OCI-LY3 (cell line): ENCODE results near the gene CAMKMT.
A peak's percentile ranks its signal among the peaks of the same experiment; 100 is the strongest.

Source experiments
- H2AFZ ChIP-seq: fragments of 200-600, 300-600 bp; shearing (Covaris generic); 2 replicates; pipeline ENCODE4 v1.6.0; 2014; ENCODE audit warnings: antibody characterized with exemption, low read depth, low read length
- H3K27ac ChIP-seq: fragments of 200-600, 300-600 bp; sonication (generic); 2 replicates; pipeline ENCODE4 v1.5.1; 2014; ENCODE audit warnings: mild to moderate bottlenecking, low read length, moderate library complexity, mixed read lengths
- H3K27me3 ChIP-seq: fragments of 200-600, 300-600 bp; sonication (generic); 2 replicates; pipeline ENCODE4 v1.6.1; 2014; ENCODE audit warnings: low read depth, low read length, mixed read lengths
- H3K36me3 ChIP-seq: fragments of 200-600, 300-600 bp; sonication (generic); replicated peaks from 2 replicates; pipeline ENCODE3; 2014; ENCODE audit warnings: low read depth, low read length, mixed read lengths
- H3K4me1 ChIP-seq: fragments of 300-600, 200-600 bp; sonication (generic); 2 replicates; pipeline ENCODE4 v1.6.1; 2014; ENCODE audit warnings: low read length, mixed read lengths
- H3K4me2 ChIP-seq: fragments of 200-600, 300-600 bp; sonication (generic); 2 replicates; pipeline ENCODE4 v1.6.1; 2014; ENCODE audit warnings: low read length, mixed read lengths
- H3K4me3 ChIP-seq: fragments of 300-600, 200-600 bp; sonication (generic); 2 replicates; pipeline ENCODE4 v1.5.1; 2014; ENCODE audit warnings: antibody characterized with exemption, mild to moderate bottlenecking, low read length, moderate library complexity
- H3K79me2 ChIP-seq: fragments of 300-600, 200-600 bp; shearing (Covaris generic); 2 replicates; pipeline ENCODE4 v1.6.1; 2014; ENCODE audit warnings: mild to moderate bottlenecking, low read length, mixed read lengths
- H3K9ac ChIP-seq: fragments of 300-600, 200-600 bp; shearing (Covaris generic); 2 replicates; pipeline ENCODE4 v1.6.0; 2014; ENCODE audit warnings: mild to moderate bottlenecking, low read length, moderate library complexity
- H3K9me3 ChIP-seq: fragments of 200-600, 300-600 bp; shearing (Covaris generic); 2 replicates; pipeline ENCODE4 v1.6.1; 2014; ENCODE audit warnings: low read length, mixed read lengths; ENCODE audit not compliant: insufficient read depth
- H4K20me1 ChIP-seq: fragments of 200-600, 300-600 bp; sonication (generic); 2 replicates; pipeline ENCODE4 v1.6.1; 2016; ENCODE audit warnings: low read length, mixed read lengths; ENCODE audit not compliant: insufficient read depth
- CTCF ChIP-seq: fragments of 200-600, 300-600 bp; sonication (generic); IDR thresholded peaks from 2 replicates; pipeline ENCODE4 v1.5.1; 2014; ENCODE audit warnings: antibody characterized with exemption, low read length, low read depth
- EZH2phosphoT487 ChIP-seq: fragments of 200-600 bp; shearing (Covaris generic); IDR thresholded peaks from 2 replicates; pipeline ENCODE4 v1.6.1; 2018; ENCODE audit warnings: antibody characterized with exemption, mixed run types, low read depth

CAMKMT gene

GRCh38 chr2:44335806-44336538 is 25.8 kb upstream of the CAMKMT start:
- Histone ChIP-seq H3K4me2 (no peak overlapping the region), H3K36me3 (peaks cover 34% of the 10 kb centered on the region), H3K9me3 (no peaks in the 10 kb centered on the region), H3K27me3 (no peaks in the 10 kb centered on the region), H3K79me2 (no peaks in the 10 kb centered on the region), H3K4me3 (no peak overlapping the region), H2AFZ (no peak overlapping the region), H3K27ac (no peak overlapping the region), H3K9ac (no peak overlapping the region), H3K4me1 (no peaks in the 10 kb centered on the region), H4K20me1 (no peaks in the 10 kb centered on the region)
- no peak for TF ChIP-seq CTCF
- TF ChIP-seq EZH2phosphoT487 = no peak

GRCh38 chr2:44342854-44343253 is 18.9 kb upstream of the CAMKMT start:
- peaks cover 13% of the 10 kb centered on the region for H3K36me3 ChIP-seq
- no peaks in the 10 kb centered on the region for H4K20me1 ChIP-seq
- H3K27ac ChIP-seq = no peak overlapping the region
- no peaks in the 10 kb centered on the region for H3K79me2 ChIP-seq
- H3K4me3 ChIP-seq = no peak overlapping the region
- H3K27me3 ChIP-seq = no peaks in the 10 kb centered on the region
- no peak overlapping the region for H3K4me2 ChIP-seq
- TF ChIP-seq CTCF (peak; percentile 58), EZH2phosphoT487 (no peak)
- H3K9me3 ChIP-seq = no peaks in the 10 kb centered on the region
- no peak overlapping the region for H2AFZ ChIP-seq
- no peak overlapping the region for H3K9ac ChIP-seq
- no peaks in the 10 kb centered on the region for H3K4me1 ChIP-seq

- TF ChIP-seq EZH2phosphoT487 = no peak
- TF ChIP-seq CTCF = no peak
These were observed 14.2 kb upstream of the CAMKMT start for GRCh38 chr2:44347526-44347925.

GRCh38 chr2:44348400-44348799 is 13.3 kb upstream of the CAMKMT start:
- Histone ChIP-seq H3K27ac (no peak overlapping the region), H3K9ac (no peak overlapping the region), H3K4me3 (no peak overlapping the region), H3K27me3 (no peaks in the 10 kb centered on the region), H3K79me2 (no peaks in the 10 kb centered on the region), H2AFZ (no peak overlapping the region), H3K36me3 (no peaks in the 10 kb centered on the region), H3K4me1 (no peaks in the 10 kb centered on the region), H3K9me3 (no peaks in the 10 kb centered on the region), H3K4me2 (no peak overlapping the region), H4K20me1 (no peaks in the 10 kb centered on the region)
- no peak for TF ChIP-seq CTCF
- no peak for TF ChIP-seq EZH2phosphoT487

More at GRCh38 chr2:44347526-44347925, 14.2 kb upstream of the CAMKMT start:
- Histone ChIP-seq H3K9ac (no peak overlapping the region), H3K9me3 (no peaks in the 10 kb centered on the region), H3K79me2 (no peaks in the 10 kb centered on the region), H4K20me1 (no peaks in the 10 kb centered on the region), H3K4me1 (no peaks in the 10 kb centered on the region), H3K4me3 (no peak overlapping the region), H3K27me3 (no peaks in the 10 kb centered on the region), H3K4me2 (no peak overlapping the region), H2AFZ (no peak overlapping the region), H3K27ac (no peak overlapping the region), H3K36me3 (no peaks in the 10 kb centered on the region)
